ENCODE results near the gene ATXN3.
A peak's percentile ranks its signal among the peaks of the same experiment; 100 is the strongest.

Gene ATXN3

GRCh38 chr14:92106143-92106926 is at the start of gene ATXN3:
Gene ATXN3, minus strand, starts transcription at chr14:92106582. Its CDS starts 30 bp downstream, at chr14:92106552.
- peak; percentile 88 to 96 for DNase-seq (ENCODE audit: low read depth in 2 of 2)

- no peak for DNase-seq (ENCODE audit: low read depth in 2 of 2)
Measured at GRCh38 chr14:92154283-92154942, 48.0 kb upstream of the ATXN3 start.

- no peak for DNase-seq (ENCODE audit: low read depth in 2 of 2)
Measured at GRCh38 chr14:92153581-92153980, 47.2 kb upstream of the ATXN3 start.

- DNase-seq (ENCODE audit: low read depth in 2 of 2), result no peak
Measured at GRCh38 chr14:92144708-92145107, 38.3 kb upstream of the ATXN3 start.

GRCh38 chr14:92143962-92144361 is 37.6 kb upstream of the ATXN3 start:
- DNase-seq (ENCODE audit: low read depth in 2 of 2), result no peak

GRCh38 chr14:92143309-92143708 is 36.9 kb upstream of the ATXN3 start:
- no peak for DNase-seq (ENCODE audit: low read depth in 2 of 2)

GRCh38 chr14:92135269-92135668 is 28.9 kb upstream of the ATXN3 start:
- no peak for DNase-seq (ENCODE audit: low read depth in 2 of 2)

- no peak for DNase-seq (ENCODE audit: low read depth in 2 of 2)
Measured at GRCh38 chr14:92134456-92134855, 28.1 kb upstream of the ATXN3 start.

- no peak for DNase-seq (ENCODE audit: low read depth in 2 of 2)
Measured at GRCh38 chr14:92122761-92123160, 16.4 kb upstream of the ATXN3 start.

- DNase-seq (ENCODE audit: low read depth in 2 of 2), result no peak
Measured at GRCh38 chr14:92122351-92122677, 15.9 kb upstream of the ATXN3 start.

GRCh38 chr14:92121670-92122350 is 15.4 kb upstream of the ATXN3 start, which contains the start of the genes CPSF2 and NDUFB1:
Gene CPSF2, plus strand, starts transcription at chr14:92121969. Its CDS starts 9,016 bp downstream, at chr14:92130985.
Gene NDUFB1, minus strand, starts transcription at chr14:92121706. Its CDS starts 4,069 bp downstream, at chr14:92117637.
- DNase-seq (ENCODE audit: low read depth in 2 of 2), result peak; percentile 62 to 70

GRCh38 chr14:92121207-92121669 is 14.9 kb upstream of the ATXN3 start:
- no peak for DNase-seq (ENCODE audit: low read depth in 2 of 2)

- no peak for DNase-seq (ENCODE audit: low read depth in 2 of 2)
Measured at GRCh38 chr14:92109490-92109889, 3.1 kb upstream of the ATXN3 start.

- no peak for DNase-seq (ENCODE audit: low read depth in 2 of 2)
Measured at GRCh38 chr14:92108345-92109254, 2.2 kb upstream of the ATXN3 start.

GRCh38 chr14:92105893-92106142 is 564 bp downstream of the ATXN3 start:
- DNase-seq (ENCODE audit: low read depth in 2 of 2), result no peak

GRCh38 chr14:92105073-92105892 is 1.1 kb downstream of the ATXN3 start:
- DNase-seq (ENCODE audit: low read depth in 2 of 2), result no peak

- no peak for DNase-seq (ENCODE audit: low read depth in 2 of 2)
Measured at GRCh38 chr14:92103363-92103989, 2.9 kb downstream of the ATXN3 start.

- no peak for DNase-seq (ENCODE audit: low read depth in 2 of 2)
Measured at GRCh38 chr14:92099802-92100201, 6.6 kb downstream of the ATXN3 start.

- DNase-seq (ENCODE audit: low read depth in 2 of 2), result no peak
Measured at GRCh38 chr14:92093320-92093719, 13.1 kb downstream of the ATXN3 start.

GRCh38 chr14:92088494-92088893 is 17.9 kb downstream of the ATXN3 start:
- DNase-seq (ENCODE audit: low read depth in 2 of 2), result no peak

Data from stimulated activated CD8-positive, alpha-beta memory T cell treated with anti-CD3 and anti-CD28 coated beads, Interleukin-15, amount 100 ng/mL, for 4 hours (primary cell).